Ishikawa (cell line): ENCODE results near the gene RGS9BP.

ENCODE experiments used
- EP300 ChIP-seq: IDR thresholded peaks from 2 replicates; pipeline ENCODE4 v1.6.1; 2012; ENCODE audit warnings: borderline replicate concordance
- REST ChIP-seq: IDR thresholded peaks from 2 replicates; pipeline ENCODE4 v1.6.1; 2012; ENCODE audit warnings: low read depth, mild to moderate bottlenecking
- YY1 ChIP-seq: IDR thresholded peaks from 2 replicates; pipeline ENCODE4 v1.6.1; 2012; ENCODE audit warnings: low read depth

GRCh38 chr19:32718286-32718685 lies 42.6 kb downstream of the RGS9BP start:
- TF ChIP-seq REST (no peak), EP300 (no peak), YY1 (no peak)
